K562 treated with DMSO at 1 percent for 24 hours (cell line): ENCODE data around the gene HS6ST2. TPM values are rescaled to one million over a fixed set of nuclear protein-coding genes. Genes with fewer than 3 reads are reported as not detected.

ENCODE experiments used
- total RNA-seq: library from RNA; unstranded; fragments of 300-600 nt; gene quantifications from 2 replicates; pipeline ENCODE4 v1.2.3, GENCODE V29; 2022; ENCODE audit warnings: low read depth; ENCODE audit not compliant: insufficient read depth

The HS6ST2 gene
- total RNA-seq, result not detected in 2 replicates

GRCh38 chrX:132958091-132958703 lies at the start of gene HS6ST2:
Gene HS6ST2 (minus strand): TSS chrX:132958629.

Other genes with a start within 250 kb of the HS6ST2 start
- gene USP26, start 138.5 kb upstream of the HS6ST2 start, total RNA-seq, result 0.71 and 1.6 TPM in 2 replicates